ENCODE measurements around the gene TRAPPC1. TPM values are rescaled to one million over a fixed set of nuclear protein-coding genes. Genes with fewer than 3 reads are reported as not detected.

The TRAPPC1 gene
- polyA plus RNA-seq, 1 donor from 2014 or later, result 220 TPM

GRCh38 chr17:7897090-7897489 is 34.7 kb downstream of the TRAPPC1 start:
- H3K27ac Mint-ChIP-seq, result no peak overlapping the region
- no peak overlapping the region for H3K4me3 Mint-ChIP-seq
- no peaks in the 10 kb centered on the region for H3K4me1 Mint-ChIP-seq
- H3K27me3 Mint-ChIP-seq, result no peaks in the 10 kb centered on the region
- no peaks in the 10 kb centered on the region for H3K9me3 Mint-ChIP-seq
- peaks cover 5% of the 10 kb centered on the region for H3K36me3 Mint-ChIP-seq

GRCh38 chr17:7894866-7895265 is 36.9 kb downstream of the TRAPPC1 start:
- Mint-ChIP-seq H3K27ac (no peak overlapping the region), H3K9me3 (no peaks in the 10 kb centered on the region), H3K36me3 (peaks cover 5% of the 10 kb centered on the region), H3K27me3 (no peaks in the 10 kb centered on the region), H3K4me3 (no peak overlapping the region), H3K4me1 (no peaks in the 10 kb centered on the region)

- Mint-ChIP-seq H3K36me3 (peaks cover 5% of the 10 kb centered on the region), H3K27me3 (no peaks in the 10 kb centered on the region), H3K27ac (no peak overlapping the region), H3K4me1 (no peaks in the 10 kb centered on the region), H3K4me3 (no peak overlapping the region), H3K9me3 (no peaks in the 10 kb centered on the region)
These were observed 37.5 kb downstream of the TRAPPC1 start for GRCh38 chr17:7894226-7894625.

- H3K27ac Mint-ChIP-seq, result no peak overlapping the region
- H3K9me3 Mint-ChIP-seq, result no peaks in the 10 kb centered on the region
- H3K27me3 Mint-ChIP-seq, result no peaks in the 10 kb centered on the region
- H3K4me1 Mint-ChIP-seq, result no peaks in the 10 kb centered on the region
- H3K36me3 Mint-ChIP-seq, result peaks cover 5% of the 10 kb centered on the region
- H3K4me3 Mint-ChIP-seq, result no peak overlapping the region
These were observed 38.4 kb downstream of the TRAPPC1 start for GRCh38 chr17:7893187-7893880.

- no peaks in the 10 kb centered on the region for H3K27me3 Mint-ChIP-seq
- no peaks in the 10 kb centered on the region for H3K9me3 Mint-ChIP-seq
- no peaks in the 10 kb centered on the region for H3K36me3 Mint-ChIP-seq
- H3K4me1 Mint-ChIP-seq, result no peaks in the 10 kb centered on the region
- no peak overlapping the region for H3K27ac Mint-ChIP-seq
- no peak overlapping the region for H3K4me3 Mint-ChIP-seq
These were observed 42.4 kb downstream of the TRAPPC1 start for GRCh38 chr17:7889166-7889955.

- Mint-ChIP-seq H3K36me3 (no peaks in the 10 kb centered on the region), H3K27me3 (no peaks in the 10 kb centered on the region), H3K27ac (no peak within 1 kb of the TSS), H3K4me1 (peaks cover 0 to 2% (median 0%) of the 10 kb centered on the region in 3 donors), H3K4me3 (no peak within 1 kb of the TSS), H3K9me3 (no peaks in the 10 kb centered on the region)
These were observed 43.4 kb downstream of the TRAPPC1 start, which contains the start of gene CHD3 for GRCh38 chr17:7888184-7888920. CHD3 (plus strand) TSS chr17:7888789; CDS start chr17:7889001, 212 bp downstream.

GRCh38 chr17:7887482-7888183 is 44.1 kb downstream of the TRAPPC1 start:
- H3K4me1 Mint-ChIP-seq, result peaks cover 0 to 2% (median 0%) of the 10 kb centered on the region in 3 donors
- no peaks in the 10 kb centered on the region for H3K36me3 Mint-ChIP-seq
- H3K9me3 Mint-ChIP-seq, result no peaks in the 10 kb centered on the region
- H3K27ac Mint-ChIP-seq, result no peak overlapping the region
- no peaks in the 10 kb centered on the region for H3K27me3 Mint-ChIP-seq
- no peak overlapping the region for H3K4me3 Mint-ChIP-seq

- no peak overlapping the region for H3K27ac Mint-ChIP-seq
- no peaks in the 10 kb centered on the region for H3K9me3 Mint-ChIP-seq
- H3K36me3 Mint-ChIP-seq, result no peaks in the 10 kb centered on the region
- no peaks in the 10 kb centered on the region for H3K27me3 Mint-ChIP-seq
- H3K4me3 Mint-ChIP-seq, result no peak overlapping the region
- H3K4me1 Mint-ChIP-seq, result peaks cover 0 to 2% (median 0%) of the 10 kb centered on the region in 3 donors
These were observed 44.7 kb downstream of the TRAPPC1 start for GRCh38 chr17:7887038-7887481.

GRCh38 chr17:7886227-7887037 is 45.3 kb downstream of the TRAPPC1 start:
- Mint-ChIP-seq H3K36me3 (no peaks in the 10 kb centered on the region), H3K4me1 (peaks cover 0 to 2% (median 0%) of the 10 kb centered on the region in 3 donors), H3K27ac (no peak overlapping the region), H3K9me3 (no peaks in the 10 kb centered on the region), H3K4me3 (no peak overlapping the region), H3K27me3 (no peaks in the 10 kb centered on the region)

GRCh38 chr17:7885367-7886226 is 46.1 kb downstream of the TRAPPC1 start:
- Mint-ChIP-seq H3K9me3 (no peaks in the 10 kb centered on the region), H3K27me3 (no peaks in the 10 kb centered on the region), H3K4me1 (peaks cover 0 to 2% (median 0%) of the 10 kb centered on the region in 3 donors), H3K36me3 (no peaks in the 10 kb centered on the region), H3K4me3 (peak overlapping the region in 1 of 4 donors; percentile 44), H3K27ac (no peak overlapping the region)

- no peaks in the 10 kb centered on the region for H3K36me3 Mint-ChIP-seq
- H3K4me3 Mint-ChIP-seq, result peak overlapping the region in 3 of 4 donors; percentile 61 to 82 (median 67)
- H3K27ac Mint-ChIP-seq, result no peak overlapping the region
- no peaks in the 10 kb centered on the region for H3K27me3 Mint-ChIP-seq
- peaks cover 0 to 2% (median 0%) of the 10 kb centered on the region in 3 donors for H3K4me1 Mint-ChIP-seq
- no peaks in the 10 kb centered on the region for H3K9me3 Mint-ChIP-seq
These were observed 47.0 kb downstream of the TRAPPC1 start for GRCh38 chr17:7884581-7885366.

GRCh38 chr17:7883781-7884386 is 47.9 kb downstream of the TRAPPC1 start:
- H3K27ac Mint-ChIP-seq, result peak overlapping the region; percentile 31 to 75 (median 65)
- H3K36me3 Mint-ChIP-seq, result no peaks in the 10 kb centered on the region
- peak overlapping the region; percentile 60 to 82 (median 71) for H3K4me3 Mint-ChIP-seq
- no peaks in the 10 kb centered on the region for H3K27me3 Mint-ChIP-seq
- H3K4me1 Mint-ChIP-seq, result peaks cover 0 to 2% (median 0%) of the 10 kb centered on the region in 3 donors
- H3K9me3 Mint-ChIP-seq, result no peaks in the 10 kb centered on the region

Measured in IgD-negative memory B cell (primary cell).